ENCODE results near the gene TAF10.

The TAF10 gene

GRCh38 chr11:6636480-6636879 lies 24.5 kb upstream of the TAF10 start:
- H2BK12ac ChIP-seq (ENCODE audit: low read length), result no peak overlapping the region
- no peak overlapping the region for H2BK5ac ChIP-seq (ENCODE audit: low read depth, low read length, poor library complexity)
- no peak overlapping the region for H3K4me2 ChIP-seq (ENCODE audit: low read length)
- WGBS (ENCODE audit: extremely low coverage, insufficient coverage, insufficient read length), result no CpG with 5 or more reads among the region's 3 CpGs
- H3K14ac ChIP-seq (ENCODE audit: low read length), result no peak overlapping the region
- H2AK5ac ChIP-seq (ENCODE audit: low read length), result no peak overlapping the region
- H3K23ac ChIP-seq (ENCODE audit: low read length), result no peak overlapping the region
- no peak overlapping the region for H2AFZ ChIP-seq (ENCODE audit: insufficient read depth, low read length, poor library complexity)
- no peak overlapping the region for H3K4me3 ChIP-seq (ENCODE audit: low read depth, low read length)
- DNase-seq, result no peak
- H3K27me3 ChIP-seq (ENCODE audit: insufficient read depth, low read length), result peaks cover 3% of the 10 kb centered on the region
- no peak overlapping the region for H4K8ac ChIP-seq (ENCODE audit: low read depth, low read length)
- peaks cover 5 to 10% of the 10 kb centered on the region in 2 experiments for H3K4me1 ChIP-seq (ENCODE audit: control insufficient read depth in 1 of 2, insufficient read depth in 2 of 2, low read length in 2 of 2)
- H3K36me3 ChIP-seq (ENCODE audit: control insufficient read depth in 1 of 2, insufficient read depth in 2 of 2, low read length in 2 of 2), result peaks cover 2 to 3% of the 10 kb centered on the region in 2 experiments
- no peaks in the 10 kb centered on the region for H3K79me1 ChIP-seq (ENCODE audit: low read length)
- no peak overlapping the region for H3K9ac ChIP-seq (ENCODE audit: low read length)
- H4K91ac ChIP-seq (ENCODE audit: low read depth, low read length), result no peak overlapping the region
- H3K79me2 ChIP-seq (ENCODE audit: control insufficient read depth, insufficient read depth, low read length, poor library complexity), result no peaks in the 10 kb centered on the region
- H3K4ac ChIP-seq (ENCODE audit: low read depth, low read length), result no peak overlapping the region
- no peak overlapping the region for H3K18ac ChIP-seq (ENCODE audit: low read length)
- H3K9me3 ChIP-seq (ENCODE audit: insufficient read depth, low read depth, low read length), result peaks cover 12% of the 10 kb centered on the region
- no peak overlapping the region for H4K12ac ChIP-seq (ENCODE audit: low read depth, low read length)
- H3K27ac ChIP-seq (ENCODE audit: low read depth, low read length), result no peak overlapping the region
- no peak overlapping the region for H2BK120ac ChIP-seq (ENCODE audit: insufficient read depth, low read length, poor library complexity)

GRCh38 chr11:6635082-6635932 lies 23.3 kb upstream of the TAF10 start:
- Histone ChIP-seq H3K4me1 (ENCODE audit: control insufficient read depth in 1 of 2, insufficient read depth in 2 of 2, low read length in 2 of 2) (peaks cover 10 to 15% of the 10 kb centered on the region in 2 experiments), H2BK5ac (ENCODE audit: low read depth, low read length, poor library complexity) (no peak overlapping the region), H3K9me3 (ENCODE audit: insufficient read depth, low read depth, low read length) (peaks cover 15% of the 10 kb centered on the region), H2BK120ac (ENCODE audit: insufficient read depth, low read length, poor library complexity) (no peak overlapping the region), H3K23ac (ENCODE audit: low read length) (no peak overlapping the region), H4K12ac (ENCODE audit: low read depth, low read length) (no peak overlapping the region), H3K18ac (ENCODE audit: low read length) (no peak overlapping the region), H3K27ac (ENCODE audit: low read depth, low read length) (no peak overlapping the region), H3K27me3 (ENCODE audit: insufficient read depth, low read length) (peaks cover 15% of the 10 kb centered on the region), H3K14ac (ENCODE audit: low read length) (no peak overlapping the region), H2AFZ (ENCODE audit: insufficient read depth, low read length, poor library complexity) (no peak overlapping the region), H3K36me3 (ENCODE audit: control insufficient read depth in 1 of 2, insufficient read depth in 2 of 2, low read length in 2 of 2) (peaks cover 2 to 3% of the 10 kb centered on the region in 2 experiments), H4K8ac (ENCODE audit: low read depth, low read length) (no peak overlapping the region), H3K9ac (ENCODE audit: low read length) (no peak overlapping the region), H3K4ac (ENCODE audit: low read depth, low read length) (no peak overlapping the region), H2BK12ac (ENCODE audit: low read length) (no peak overlapping the region), H4K91ac (ENCODE audit: low read depth, low read length) (no peak overlapping the region), H3K4me3 (ENCODE audit: low read depth, low read length) (no peak overlapping the region), H3K79me1 (ENCODE audit: low read length) (no peaks in the 10 kb centered on the region), H2AK5ac (ENCODE audit: low read length) (no peak overlapping the region), H3K79me2 (ENCODE audit: control insufficient read depth, insufficient read depth, low read length, poor library complexity) (no peaks in the 10 kb centered on the region), H3K4me2 (ENCODE audit: low read length) (no peak overlapping the region)
- DNase-seq, result no peak
- no CpG with 5 or more reads among the region's 10 CpGs for WGBS (ENCODE audit: extremely low coverage, insufficient coverage, insufficient read length)

DNA sequence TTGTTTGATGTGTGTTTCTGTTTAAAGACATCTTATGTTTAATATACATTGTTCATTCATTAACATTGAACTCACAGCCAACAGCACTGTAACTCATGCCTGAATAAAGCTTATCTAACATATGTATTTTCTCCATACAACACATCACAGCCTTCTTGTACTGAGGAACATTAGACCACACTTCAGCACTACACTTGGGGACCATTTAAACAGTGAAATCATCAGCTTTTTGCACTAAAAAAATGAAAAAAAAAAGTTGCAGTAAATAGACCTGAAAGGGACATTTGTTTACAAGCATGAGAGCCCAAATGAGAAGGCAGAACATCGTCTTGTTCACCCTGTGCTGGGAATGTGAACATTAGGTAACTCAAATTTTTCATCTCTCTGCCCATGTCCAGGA lies 22.5 kb upstream of the TAF10 start:
- Histone ChIP-seq H3K23ac (ENCODE audit: low read length) (no peak overlapping the region), H2BK120ac (ENCODE audit: insufficient read depth, low read length, poor library complexity) (no peak overlapping the region), H3K36me3 (ENCODE audit: control insufficient read depth in 1 of 2, insufficient read depth in 2 of 2, low read length in 2 of 2) (peaks cover 2 to 3% of the 10 kb centered on the region in 2 experiments), H3K4ac (ENCODE audit: low read depth, low read length) (no peak overlapping the region), H3K14ac (ENCODE audit: low read length) (no peak overlapping the region), H4K91ac (ENCODE audit: low read depth, low read length) (no peak overlapping the region), H3K9ac (ENCODE audit: low read length) (no peak overlapping the region), H3K9me3 (ENCODE audit: insufficient read depth, low read depth, low read length) (peaks cover 18% of the 10 kb centered on the region), H3K27ac (ENCODE audit: low read depth, low read length) (no peak overlapping the region), H3K4me3 (ENCODE audit: low read depth, low read length) (no peak overlapping the region), H2BK5ac (ENCODE audit: low read depth, low read length, poor library complexity) (no peak overlapping the region), H3K18ac (ENCODE audit: low read length) (no peak overlapping the region), H3K79me1 (ENCODE audit: low read length) (no peaks in the 10 kb centered on the region), H2AFZ (ENCODE audit: insufficient read depth, low read length, poor library complexity) (no peak overlapping the region), H3K4me2 (ENCODE audit: low read length) (no peak overlapping the region), H2AK5ac (ENCODE audit: low read length) (no peak overlapping the region), H3K4me1 (ENCODE audit: control insufficient read depth in 1 of 2, insufficient read depth in 2 of 2, low read length in 2 of 2) (peaks cover 11 to 20% of the 10 kb centered on the region in 2 experiments), H3K27me3 (ENCODE audit: insufficient read depth, low read length) (peaks cover 21% of the 10 kb centered on the region), H4K12ac (ENCODE audit: low read depth, low read length) (no peak overlapping the region), H2BK12ac (ENCODE audit: low read length) (no peak overlapping the region), H4K8ac (ENCODE audit: low read depth, low read length) (no peak overlapping the region), H3K79me2 (ENCODE audit: control insufficient read depth, insufficient read depth, low read length, poor library complexity) (no peaks in the 10 kb centered on the region)
- DNase-seq, result no peak
- no CpG with 5 or more reads among the region's 1 CpG for WGBS (ENCODE audit: extremely low coverage, insufficient coverage, insufficient read length)

- no peak overlapping the region for H3K23ac ChIP-seq (ENCODE audit: low read length)
- H3K9me3 ChIP-seq (ENCODE audit: insufficient read depth, low read depth, low read length), result peaks cover 18% of the 10 kb centered on the region
- no peak overlapping the region for H3K14ac ChIP-seq (ENCODE audit: low read length)
- no peak overlapping the region for H3K9ac ChIP-seq (ENCODE audit: low read length)
- no peaks in the 10 kb centered on the region for H3K79me1 ChIP-seq (ENCODE audit: low read length)
- H2AFZ ChIP-seq (ENCODE audit: insufficient read depth, low read length, poor library complexity), result no peak overlapping the region
- H2BK5ac ChIP-seq (ENCODE audit: low read depth, low read length, poor library complexity), result no peak overlapping the region
- H3K18ac ChIP-seq (ENCODE audit: low read length), result no peak overlapping the region
- H3K79me2 ChIP-seq (ENCODE audit: control insufficient read depth, insufficient read depth, low read length, poor library complexity), result no peaks in the 10 kb centered on the region
- peaks cover 2 to 3% of the 10 kb centered on the region in 2 experiments for H3K36me3 ChIP-seq (ENCODE audit: control insufficient read depth in 1 of 2, insufficient read depth in 2 of 2, low read length in 2 of 2)
- no peak overlapping the region for H4K12ac ChIP-seq (ENCODE audit: low read depth, low read length)
- no peak overlapping the region for H3K4me3 ChIP-seq (ENCODE audit: low read depth, low read length)
- no peak overlapping the region for H3K4ac ChIP-seq (ENCODE audit: low read depth, low read length)
- no peak overlapping the region for H3K27ac ChIP-seq (ENCODE audit: low read depth, low read length)
- no peak overlapping the region for H2AK5ac ChIP-seq (ENCODE audit: low read length)
- no peak overlapping the region for H3K4me2 ChIP-seq (ENCODE audit: low read length)
- peaks cover 11 to 20% of the 10 kb centered on the region in 2 experiments for H3K4me1 ChIP-seq (ENCODE audit: control insufficient read depth in 1 of 2, insufficient read depth in 2 of 2, low read length in 2 of 2)
- WGBS (ENCODE audit: extremely low coverage, insufficient coverage, insufficient read length), result no CpG with 5 or more reads among the region's 16 CpGs
- no peak overlapping the region for H4K8ac ChIP-seq (ENCODE audit: low read depth, low read length)
- H4K91ac ChIP-seq (ENCODE audit: low read depth, low read length), result no peak overlapping the region
- no peak for DNase-seq
- H2BK12ac ChIP-seq (ENCODE audit: low read length), result no peak overlapping the region
- H2BK120ac ChIP-seq (ENCODE audit: insufficient read depth, low read length, poor library complexity), result no peak overlapping the region
- peaks cover 24% of the 10 kb centered on the region for H3K27me3 ChIP-seq (ENCODE audit: insufficient read depth, low read length)
Observed at GRCh38 chr11:6633422-6634408, 21.7 kb upstream of the TAF10 start.

All from trophoblast cell (in vitro differentiated cells and primary cell).